Measurements from ENCODE around the gene STK10. TPM values are rescaled to one million over a fixed set of nuclear protein-coding genes. Genes with fewer than 3 reads are reported as not detected.
"Not testable (repeated sequence)": the region's sequence is repeated elsewhere in the genome, so short reads cannot be mapped to it uniquely, and the experiment has no call there.

STK10 gene
- polyA plus RNA-seq, 3 donors from 2014 or later, result 24.8 to 274 (median 54.9) TPM

- H3K27me3 Mint-ChIP-seq (ENCODE audit: low read depth in 3 of 3), result peaks cover 0 to 23% (median 2%) of the 10 kb centered on the region in 3 donors
- DNase-seq, result no peak
- H3K27ac Mint-ChIP-seq, result peak overlapping the region; percentile 91 to 98 (median 96)
- no peaks in the 10 kb centered on the region for H3K9me3 Mint-ChIP-seq
- H3K4me1 Mint-ChIP-seq, result peaks cover 97% of the 10 kb centered on the region in 2 donors
- H3K36me3 Mint-ChIP-seq, result peaks cover 23 to 48% (median 25%) of the 10 kb centered on the region in 3 donors
- H3K4me3 Mint-ChIP-seq, result peak overlapping the region; percentile 63 to 85 (median 73)
Measured at GRCh38 chr5:172151661-172152210, 36.3 kb downstream of the STK10 start.

GRCh38 chr5:172150514-172151425 lies 37.3 kb downstream of the STK10 start:
- peak overlapping the region; percentile 91 to 98 (median 96) for H3K27ac Mint-ChIP-seq
- peaks cover 97% of the 10 kb centered on the region in 2 donors for H3K4me1 Mint-ChIP-seq
- peak overlapping the region; percentile 63 to 85 (median 73) for H3K4me3 Mint-ChIP-seq
- peaks cover 0 to 23% (median 3%) of the 10 kb centered on the region in 3 donors for H3K27me3 Mint-ChIP-seq (ENCODE audit: low read depth in 3 of 3)
- H3K36me3 Mint-ChIP-seq, result peaks cover 21 to 49% (median 24%) of the 10 kb centered on the region in 3 donors
- H3K9me3 Mint-ChIP-seq, result no peaks in the 10 kb centered on the region
- peak; percentile 57 to 62 (median 59) for DNase-seq

- H3K4me3 Mint-ChIP-seq, result peak overlapping the region; percentile 27 to 82 (median 51)
- not testable (repeated sequence) for H3K9me3 Mint-ChIP-seq, DNase-seq
- H3K36me3 Mint-ChIP-seq, result peaks cover 17 to 44% (median 18%) of the 10 kb centered on the region in 3 donors
- peaks cover 0 to 23% (median 3%) of the 10 kb centered on the region in 3 donors for H3K27me3 Mint-ChIP-seq (ENCODE audit: low read depth in 3 of 3)
- peaks cover 99% of the 10 kb centered on the region in 2 donors for H3K4me1 Mint-ChIP-seq
- peak overlapping the region; percentile 94 to 98 (median 96) for H3K27ac Mint-ChIP-seq
Measured at GRCh38 chr5:172149481-172149880, 38.5 kb downstream of the STK10 start.

- peak overlapping the region; percentile 27 to 82 (median 51) for H3K4me3 Mint-ChIP-seq
- no peak for DNase-seq
- peak overlapping the region; percentile 94 to 98 (median 96) for H3K27ac Mint-ChIP-seq
- H3K36me3 Mint-ChIP-seq, result peaks cover 13 to 41% (median 16%) of the 10 kb centered on the region in 3 donors
- H3K4me1 Mint-ChIP-seq, result peaks cover 99% of the 10 kb centered on the region in 2 donors
- no peaks in the 10 kb centered on the region for H3K9me3 Mint-ChIP-seq
- H3K27me3 Mint-ChIP-seq (ENCODE audit: low read depth in 3 of 3), result peaks cover 0 to 23% (median 3%) of the 10 kb centered on the region in 3 donors
Measured at GRCh38 chr5:172149073-172149472, 39.0 kb downstream of the STK10 start.

GRCh38 chr5:172148381-172148780 lies 39.6 kb downstream of the STK10 start:
- peak overlapping the region; percentile 94 to 98 (median 96) for H3K27ac Mint-ChIP-seq
- peaks cover 0 to 23% (median 3%) of the 10 kb centered on the region in 3 donors for H3K27me3 Mint-ChIP-seq (ENCODE audit: low read depth in 3 of 3)
- H3K4me1 Mint-ChIP-seq, result peaks cover 99% of the 10 kb centered on the region in 2 donors
- no peaks in the 10 kb centered on the region for H3K9me3 Mint-ChIP-seq
- DNase-seq, result no peak
- peaks cover 8 to 34% (median 16%) of the 10 kb centered on the region in 3 donors for H3K36me3 Mint-ChIP-seq
- H3K4me3 Mint-ChIP-seq, result peak overlapping the region; percentile 21 to 76 (median 66)

- Mint-ChIP-seq H3K9me3 (no peaks in the 10 kb centered on the region), H3K4me3 (peak overlapping the region; percentile 55 to 76 (median 70)), H3K27me3 (ENCODE audit: low read depth in 3 of 3) (peaks cover 0 to 23% (median 3%) of the 10 kb centered on the region in 3 donors), H3K4me1 (peaks cover 99% of the 10 kb centered on the region in 2 donors), H3K36me3 (peaks cover 4 to 29% (median 11%) of the 10 kb centered on the region in 3 donors), H3K27ac (peak overlapping the region; percentile 94 to 98 (median 96))
- DNase-seq, result peak; percentile 49 to 53 (median 51)
Measured at GRCh38 chr5:172147857-172148256, 40.2 kb downstream of the STK10 start.

- peaks cover 99% of the 10 kb centered on the region in 2 donors for H3K4me1 Mint-ChIP-seq
- peak overlapping the region; percentile 94 to 98 (median 96) for H3K27ac Mint-ChIP-seq
- peaks cover 4 to 20% (median 5%) of the 10 kb centered on the region in 3 donors for H3K36me3 Mint-ChIP-seq
- peaks cover 0 to 23% (median 3%) of the 10 kb centered on the region in 3 donors for H3K27me3 Mint-ChIP-seq (ENCODE audit: low read depth in 3 of 3)
- peak overlapping the region; percentile 18 to 76 (median 45) for H3K4me3 Mint-ChIP-seq
- no peaks in the 10 kb centered on the region for H3K9me3 Mint-ChIP-seq
- DNase-seq, result no peak
Measured at GRCh38 chr5:172146748-172147092, 41.3 kb downstream of the STK10 start.

GRCh38 chr5:172145870-172146747 lies 41.9 kb downstream of the STK10 start:
- Mint-ChIP-seq H3K27ac (peak overlapping the region; percentile 94 to 98 (median 96)), H3K27me3 (ENCODE audit: low read depth in 3 of 3) (peaks cover 0 to 20% (median 3%) of the 10 kb centered on the region in 3 donors), H3K36me3 (peaks cover 4 to 17% (median 4%) of the 10 kb centered on the region in 3 donors), H3K4me3 (peak overlapping the region; percentile 38 to 73 (median 45)), H3K4me1 (peaks cover 99% of the 10 kb centered on the region in 2 donors), H3K9me3 (no peaks in the 10 kb centered on the region)
- no peak for DNase-seq

GRCh38 chr5:172144931-172145869 lies 42.8 kb downstream of the STK10 start:
- no peak for DNase-seq
- peaks cover under 1 to 13% (median 4%) of the 10 kb centered on the region in 3 donors for H3K36me3 Mint-ChIP-seq
- peaks cover 97 to 99% of the 10 kb centered on the region in 2 donors for H3K4me1 Mint-ChIP-seq
- peak overlapping the region in 3 of 5 donors; percentile 49 to 60 (median 51) for H3K4me3 Mint-ChIP-seq
- peaks cover 0 to 10% (median 3%) of the 10 kb centered on the region in 3 donors for H3K27me3 Mint-ChIP-seq (ENCODE audit: low read depth in 3 of 3)
- H3K9me3 Mint-ChIP-seq, result no peaks in the 10 kb centered on the region
- peak overlapping the region; percentile 90 to 98 (median 96) for H3K27ac Mint-ChIP-seq

- Mint-ChIP-seq H3K4me1 (peaks cover 97 to 100% of the 10 kb centered on the region in 2 donors), H3K36me3 (peaks cover 0 to 17% (median 4%) of the 10 kb centered on the region in 3 donors), H3K4me3 (peak overlapping the region; percentile 29 to 60 (median 51)), H3K27ac (peak overlapping the region; percentile 88 to 98 (median 92)), H3K9me3 (no peaks in the 10 kb centered on the region), H3K27me3 (ENCODE audit: low read depth in 3 of 3) (peaks cover 0 to 8% (median 3%) of the 10 kb centered on the region in 3 donors)
- DNase-seq, result no peak
Measured at GRCh38 chr5:172144291-172144815, 43.7 kb downstream of the STK10 start.

GRCh38 chr5:172143875-172144274 lies 44.1 kb downstream of the STK10 start:
- Mint-ChIP-seq H3K4me1 (peaks cover 97 to 100% of the 10 kb centered on the region in 2 donors), H3K27ac (peak overlapping the region; percentile 88 to 98 (median 92)), H3K36me3 (peaks cover 0 to 17% (median 4%) of the 10 kb centered on the region in 3 donors), H3K27me3 (ENCODE audit: low read depth in 3 of 3) (peaks cover 0 to 6% (median 3%) of the 10 kb centered on the region in 3 donors), H3K9me3 (no peaks in the 10 kb centered on the region), H3K4me3 (peak overlapping the region; percentile 29 to 52 (median 41))
- no peak for DNase-seq

Data from immature natural killer cell (primary cell).